Spleen (tissue), 11 donors: ENCODE results near the gene FYN. TPM values are rescaled to one million over a fixed set of nuclear protein-coding genes. Genes with fewer than 3 reads are reported as not detected.

Experiments
- DNase-seq: peaks from one replicate; pipeline ENCODE4 v3.0.0-alpha.2; 2020
- H3K27ac ChIP-seq, 8 donors: fragments of 200-600 bp; sonication (generic) in 7 of 8; 1 replicate in 4 of 8; 2 replicates in 4 of 8; pipeline versions ENCODE4 v1.5.0 to v1.8.0; 2016 to 2021; ENCODE audit warnings: inconsistent platforms in 4 of 8, mild to moderate bottlenecking in 4 of 8, moderate library complexity in 1 of 8
- H3K27me3 ChIP-seq, 7 donors: fragments of 200-600 bp; sonication (generic) in 6 of 7; replicated peaks in 1 of 7; 1 replicate in 4 of 7; 2 replicates in 3 of 7; pipeline versions ENCODE4 v1.5.0 to v1.8.0; 2016 to 2021; ENCODE audit warnings: inconsistent platforms in 3 of 7, mild to moderate bottlenecking in 1 of 7
- H3K36me3 ChIP-seq, 6 donors: fragments of 200-600 bp; sonication (generic) in 5 of 6; 1 replicate in 4 of 6; 2 replicates in 2 of 6; pipeline versions ENCODE4 v1.5.0 to v1.8.0; 2016 to 2021; ENCODE audit warnings: inconsistent platforms in 2 of 6
- H3K4me1 ChIP-seq, 6 donors: fragments of 200-600 bp; sonication (generic) in 5 of 6; 1 replicate in 3 of 6; 2 replicates in 3 of 6; pipeline versions ENCODE4 v1.5.0 to v1.8.0; 2016 to 2021; ENCODE audit warnings: inconsistent platforms in 3 of 6
- H3K4me3 ChIP-seq, 8 donors: fragments of 200-600 bp; sonication (generic) in 7 of 8; 1 replicate in 4 of 8; 2 replicates in 4 of 8; pipeline versions ENCODE4 v1.5.0 to v1.8.0; 2016 to 2021; ENCODE audit warnings: inconsistent platforms in 4 of 8, mild to moderate bottlenecking in 4 of 8, moderate library complexity in 2 of 8
- H3K9me3 ChIP-seq, 8 donors: fragments of 200-600 bp; sonication (generic) in 7 of 8; 1 replicate in 4 of 8; 2 replicates in 4 of 8; pipeline versions ENCODE4 v1.5.0 to v1.8.0; 2016 to 2021; ENCODE audit warnings: inconsistent platforms in 4 of 8
- CTCF ChIP-seq, 11 experiments: fragments of 200-600 bp in 7 of 11; fragments of 450-650 bp in 4 of 11; sonication (generic) in 4 of 11; IDR thresholded peaks in 8 of 11; conservative IDR thresholded peaks in 3 of 11; 1 replicate in 7 of 11; 2 replicates in 4 of 11; pipeline versions ENCODE4 v1.4.0 to v1.8.0; 2016 to 2021; ENCODE audit warnings: antibody characterized with exemption in 11 of 11, inconsistent platforms in 4 of 11, mild to moderate bottlenecking in 1 of 11
- POLR2A ChIP-seq, 3 donors: fragments of 450-650 bp; IDR thresholded peaks; one replicate each; pipeline ENCODE4 v1.5.1; 2017; ENCODE audit warnings: antibody characterized with exemption in 3 of 3, mild to moderate bottlenecking in 1 of 3
- POLR2AphosphoS5 ChIP-seq, 3 donors: sonication (generic); formaldehyde crosslinking; IDR thresholded peaks; one replicate each; pipeline ENCODE4 v1.5.1; 2017; ENCODE audit warnings: antibody characterized with exemption in 3 of 3
- WGBS, 5 donors: extraction: QIAGEN DNeasy Blood & Tissue Kit in 3 of 5; methylation state at CpG; one replicate each; pipeline versions ENCODE4 v1.1.5 to v1.1.7; 2013 to 2018; 5-methylcytosine and 5-hydroxymethylcytosine counted together
- intact Hi-C: fragments of 100-400 bp; cut with DNase I; formaldehyde crosslinking; loops from one replicate; pipeline ENCODE4 v1.15.0; 2023; ENCODE audit warnings: low total_unique reads
- polyA plus RNA-seq, 3 donors: library from polyadenylated mRNA; stranded (reverse); fragments of 200-250 nt; gene quantifications; one replicate each; pipeline ENCODE4 v1.2.1, GENCODE V29; 2013
- total RNA-seq, 7 donors: library from RNA; depleted of rRNA in 3 of 7; stranded (reverse); fragments of >200 nt in 3 of 7; fragmentation: NEBNext Ultra II Directional in 4 of 7; extraction: Animal tissue kit (Norgen Biotek cat#: 25700) in 4 of 7; gene quantifications; one replicate each; pipeline versions ENCODE4 v1.1.0 to v1.2.1, GENCODE V29; 2016 to 2021
- donor health status: healthy with polysubstance abuse.
- donor health status: DM: no; HTN: no; CAD: no; lungs with moderate emphysema.
- donor health status: DM: no; HTN: no; CAD: no.
- donor health status: Bipolar disorder and iron deficiency.
- donor health status: healthy.
- donor health status: DM: no; HTN: no; CAD: no.
- donor health status: DM: yes; HTN: yes; CAD: no.

FYN gene
- total and polyA plus RNA-seq, 10 donors, result 56.6 to 409 (median 205) TPM

GRCh38 chr6:111745636-111746035, 127.6 kb downstream of the FYN start:
- no peak for TF ChIP-seq POLR2A (IDR thresholded peaks at IDR 0.05)
- TF ChIP-seq POLR2AphosphoS5 (IDR thresholded peaks at IDR 0.05), result no peak
- no peak for TF ChIP-seq CTCF (IDR thresholded peaks at IDR 0.05 in 8 of 11, conservative IDR thresholded peaks at IDR 0.05 in 3 of 11)
- peaks cover 27 to 100% (median 80%) of the 10 kb centered on the region in 6 donors for H3K4me1 ChIP-seq

DNA sequence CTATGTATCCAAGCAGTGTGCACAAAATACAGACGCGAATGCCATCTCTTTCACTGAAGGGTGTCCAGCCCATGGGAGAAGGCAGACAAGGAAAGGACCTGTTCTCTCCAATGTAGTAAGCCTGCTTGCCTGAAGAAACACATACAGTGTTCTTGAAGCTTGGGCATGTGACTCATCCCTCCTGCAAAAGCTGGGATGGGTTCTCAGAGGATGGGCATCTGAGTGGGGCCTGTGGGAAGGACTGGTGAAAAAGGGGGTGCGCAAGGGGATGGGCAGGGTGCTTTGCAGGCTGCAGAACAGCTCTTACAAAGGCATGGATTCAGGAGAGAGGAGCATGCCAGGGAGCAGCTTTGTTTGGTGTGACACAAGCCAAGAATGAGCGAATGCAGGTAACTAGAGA, 128.1 kb downstream of the FYN start:
- TF ChIP-seq POLR2AphosphoS5 (IDR thresholded peaks at IDR 0.05), result peak in 1 of 3 donors; percentile 21
- no peak for TF ChIP-seq CTCF (IDR thresholded peaks at IDR 0.05 in 8 of 11, conservative IDR thresholded peaks at IDR 0.05 in 3 of 11)
- Histone ChIP-seq H3K27me3 (no peaks in the 10 kb centered on the region), H3K27ac (peak overlapping the region in 3 of 8 donors; percentile 86 to 92 (median 87)), H3K4me1 (peaks cover 25 to 100% (median 80%) of the 10 kb centered on the region in 6 donors), H3K9me3 (no peaks in the 10 kb centered on the region), H3K36me3 (peaks cover 0 to 17% (median 0%) of the 10 kb centered on the region in 6 donors), H3K4me3 (no peak overlapping the region)
- no peak for DNase-seq
- intact Hi-C loops, result no loop called here
- WGBS, 5 donors, result 94 to 100% (median 99%) methylated on average over 4 of the region's 4 CpGs

More at GRCh38 chr6:111745636-111746035, 127.6 kb downstream of the FYN start:
- no peak overlapping the region for H3K4me3 ChIP-seq
- intact Hi-C loops, result no loop called here
- no peaks in the 10 kb centered on the region for H3K9me3 ChIP-seq
- 37 to 74% (median 63%) methylated on average over 1 of the region's 1 CpG for WGBS, 5 donors
- H3K36me3 ChIP-seq, result peaks cover 0 to 13% (median 0%) of the 10 kb centered on the region in 6 donors
- DNase-seq, result no peak
- no peaks in the 10 kb centered on the region for H3K27me3 ChIP-seq
- peak overlapping the region in 3 of 8 donors; percentile 86 to 92 (median 87) for H3K27ac ChIP-seq

GRCh38 chr6:111743862-111744692, 129.2 kb downstream of the FYN start:
- H3K4me3 ChIP-seq, result no peak overlapping the region
- H3K27me3 ChIP-seq, result no peaks in the 10 kb centered on the region
- 80 to 90% (median 86%) methylated on average over 8 of the region's 8 CpGs for WGBS, 5 donors
- H3K4me1 ChIP-seq, result peaks cover 28 to 100% (median 80%) of the 10 kb centered on the region in 6 donors
- intact Hi-C loops, result no loop called here
- no peaks in the 10 kb centered on the region for H3K9me3 ChIP-seq
- H3K27ac ChIP-seq, result peak overlapping the region in 3 of 8 donors; percentile 13 to 24 (median 21)
- peaks cover 0 to 27% (median 0%) of the 10 kb centered on the region in 6 donors for H3K36me3 ChIP-seq
- DNase-seq, result no peak
- TF ChIP-seq CTCF (IDR thresholded peaks at IDR 0.05 in 8 of 11, conservative IDR thresholded peaks at IDR 0.05 in 3 of 11) (no peak), POLR2A (IDR thresholded peaks at IDR 0.05) (no peak), POLR2AphosphoS5 (IDR thresholded peaks at IDR 0.05) (no peak)

DNA sequence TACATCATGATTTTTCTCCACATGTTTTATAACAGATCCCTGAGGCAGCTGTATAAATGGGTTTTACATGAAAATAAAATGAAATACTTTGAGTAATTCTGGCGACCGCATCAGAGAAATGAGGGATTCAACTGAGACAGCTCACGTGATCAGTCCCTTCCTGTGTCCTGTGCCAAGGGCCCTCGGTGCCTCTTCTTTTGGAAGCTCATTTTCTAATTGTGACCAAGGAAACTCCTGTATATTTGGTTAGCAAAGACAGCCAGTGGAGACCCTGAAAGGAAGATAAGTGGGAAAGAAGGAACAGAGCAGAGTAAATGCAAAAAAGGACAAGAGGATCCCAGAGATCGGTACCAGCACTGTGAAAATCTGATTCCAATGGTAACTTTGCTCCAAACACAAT, 129.9 kb downstream of the FYN start:
- peaks cover 0 to 29% (median 0%) of the 10 kb centered on the region in 6 donors for H3K36me3 ChIP-seq
- TF ChIP-seq POLR2A (IDR thresholded peaks at IDR 0.05) (no peak), CTCF (IDR thresholded peaks at IDR 0.05 in 8 of 11, conservative IDR thresholded peaks at IDR 0.05 in 3 of 11) (no peak), POLR2AphosphoS5 (IDR thresholded peaks at IDR 0.05) (no peak)
- no peak overlapping the region for H3K4me3 ChIP-seq
- 76 to 89% (median 83%) methylated on average over 5 of the region's 5 CpGs for WGBS, 5 donors
- H3K9me3 ChIP-seq, result no peaks in the 10 kb centered on the region
- no peaks in the 10 kb centered on the region for H3K27me3 ChIP-seq
- peaks cover 27 to 100% (median 80%) of the 10 kb centered on the region in 6 donors for H3K4me1 ChIP-seq
- intact Hi-C loops, result no loop called here
- DNase-seq, result no peak
- H3K27ac ChIP-seq, result peak overlapping the region in 3 of 8 donors; percentile 13 to 24 (median 21)
